GM18519 (cell line): ENCODE measurements around the gene OR2F2.

Source experiments
- ATAC-seq: cut with Tn5 transposase; IDR thresholded peaks from one replicate; pipeline ENCODE4 v1.9.1; 2021; ENCODE audit warnings: mild to moderate bottlenecking, moderate library complexity; ENCODE audit not compliant: unreplicated experiment, low FRiP score

Gene OR2F2

DNA sequence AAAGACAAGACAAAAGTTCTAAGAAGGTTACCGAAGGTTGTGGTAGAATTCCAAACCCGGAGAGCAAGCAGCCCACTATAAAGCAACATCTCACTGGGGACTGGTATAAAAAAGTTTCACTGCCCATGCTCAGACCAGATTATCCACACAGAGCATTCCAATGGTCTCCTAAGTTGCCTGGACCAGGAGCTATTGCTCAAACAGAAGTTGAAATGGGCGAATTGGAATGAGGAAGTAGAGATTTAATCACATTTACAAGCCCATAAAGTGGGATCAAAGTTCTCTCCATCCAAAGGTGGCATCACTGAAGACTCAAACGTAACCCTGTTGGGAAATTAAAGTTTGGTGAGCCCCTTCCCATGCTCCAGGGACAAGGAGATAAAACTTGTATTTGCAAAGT lies 39.4 kb downstream of the OR2F2 start:
- no peak for ATAC-seq

DNA sequence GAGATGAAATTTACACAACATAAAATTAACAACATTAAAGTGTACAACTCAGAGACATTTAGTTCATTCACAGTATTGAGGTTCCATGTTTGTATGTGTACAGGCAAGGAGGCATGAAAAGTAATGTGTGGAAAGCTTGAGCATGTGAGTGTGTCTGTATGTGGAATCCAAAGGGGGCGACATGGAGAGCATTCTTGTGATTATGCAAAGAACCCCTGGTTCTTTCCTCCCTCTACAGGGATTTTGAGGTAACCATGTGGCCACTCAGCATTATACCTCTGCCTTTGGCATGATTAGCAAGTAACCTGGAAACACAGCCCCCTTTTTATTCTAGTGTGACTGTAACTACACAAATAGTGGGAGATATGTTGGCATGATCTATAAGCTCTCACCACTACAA lies 40.6 kb downstream of the OR2F2 start:
- ATAC-seq = no peak

- no peak for ATAC-seq
These were observed 43.6 kb downstream of the OR2F2 start for GRCh38 chr7:143978585-143978984.

GRCh38 chr7:143979359-143979758 lies 44.3 kb downstream of the OR2F2 start:
- no peak for ATAC-seq

DNA sequence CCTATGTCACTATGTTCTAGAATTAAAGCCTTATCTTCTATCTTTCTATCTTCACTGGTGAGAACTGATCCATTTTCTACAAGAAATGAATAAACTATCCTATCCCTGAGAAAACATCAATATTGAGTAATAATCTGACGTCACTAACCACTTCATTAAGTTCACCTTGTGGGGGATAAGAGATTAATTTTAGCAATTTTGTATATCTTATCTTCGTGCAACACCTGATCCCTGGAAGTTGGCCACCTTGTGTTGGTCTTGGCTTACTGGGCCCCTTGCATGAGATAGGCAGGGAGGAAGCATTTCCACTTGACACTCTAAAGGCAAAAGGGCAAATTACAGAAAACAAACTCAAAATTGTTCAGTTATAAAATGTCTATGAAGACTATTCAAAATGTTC lies 45.0 kb downstream of the OR2F2 start:
- no peak for ATAC-seq

DNA sequence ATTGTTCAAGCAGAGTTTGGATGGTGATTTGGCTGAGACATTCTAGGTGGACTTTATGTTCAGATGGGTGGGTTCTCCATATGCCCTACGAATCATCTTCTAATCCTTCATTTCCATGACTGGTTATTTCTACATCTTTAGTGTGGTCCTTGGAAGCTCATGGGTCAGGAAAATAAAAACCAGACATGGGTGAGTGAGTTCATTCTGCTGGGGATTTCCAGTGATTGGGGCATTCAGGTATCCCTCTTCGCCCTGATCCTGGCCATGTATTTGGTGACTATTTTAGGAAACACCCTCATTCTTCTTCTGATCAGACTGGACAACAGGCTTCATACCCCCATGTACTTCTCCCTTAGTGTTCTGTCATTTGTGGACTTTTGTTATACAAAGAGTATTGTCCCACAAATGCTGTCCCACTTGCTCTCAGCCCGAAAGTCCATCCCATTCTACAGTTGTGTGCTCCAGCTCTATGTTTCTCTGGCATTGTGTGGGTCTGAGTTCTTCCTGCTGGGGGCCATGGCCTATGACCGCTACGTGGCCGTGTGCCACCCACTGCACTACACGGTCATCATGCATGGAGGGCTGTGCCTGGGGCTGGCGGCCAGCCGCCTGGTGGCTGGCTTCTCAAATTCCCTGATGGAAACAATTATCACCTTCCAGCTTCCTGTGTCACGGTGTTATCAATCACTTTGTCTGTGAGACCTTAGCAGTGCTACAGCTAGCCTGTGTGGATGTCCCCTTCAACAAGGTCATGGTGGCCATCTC lies 45.9 kb downstream of the OR2F2 start:
- ATAC-seq = no peak

DNA sequence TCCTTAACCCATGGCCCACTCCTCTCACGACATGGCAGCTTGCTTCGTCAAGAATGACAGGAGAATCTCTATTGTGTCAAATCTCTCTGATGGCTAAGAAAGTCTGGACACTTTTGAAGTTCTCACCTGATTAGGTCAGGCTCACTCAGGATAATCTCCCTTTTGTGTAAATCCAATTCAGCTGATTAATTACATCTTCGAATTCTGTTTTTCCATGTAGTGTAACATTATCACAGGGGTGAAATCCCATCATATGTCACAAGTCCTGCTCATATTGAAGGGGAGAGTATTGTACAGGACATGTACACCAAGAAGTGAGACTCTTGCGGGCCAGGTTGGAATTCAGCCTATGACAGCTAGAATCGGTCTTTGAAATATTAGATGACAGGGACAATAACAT lies 48.9 kb downstream of the OR2F2 start:
- no peak for ATAC-seq
